AG09309 (cell line): ENCODE measurements around the gene IGF2R.

ENCODE experiments used
- DNase-seq: peaks from one replicate; pipeline ENCODE4 v3.0.0-alpha.2; 2010; ENCODE audit warnings: low read depth
- H3K4me3 ChIP-seq: 2 replicates; pipeline ENCODE4 v1.5.1; 2011; ENCODE audit warnings: mild to moderate bottlenecking, low read depth, low read length, moderate library complexity; ENCODE audit not compliant: control insufficient read depth
- CTCF ChIP-seq: IDR thresholded peaks from 2 replicates; pipeline ENCODE4 v1.5.1; 2011; ENCODE audit warnings: mild to moderate bottlenecking, low read depth, low read length, inconsistent platforms; ENCODE audit not compliant: insufficient read depth, control insufficient read depth; ENCODE audit errors: missing control alignments

The IGF2R gene

GRCh38 chr6:160160450-160160849, 191.6 kb downstream of the IGF2R start:
- no peak for DNase-seq
- H3K4me3 ChIP-seq: no peak overlapping the region
- TF ChIP-seq CTCF: peak; percentile 4
